IPS-NIHi7 (cell line): Measurements from ENCODE around the gene MAD2L1.
A peak's percentile ranks its signal among the peaks of the same experiment; 100 is the strongest.
"Not testable (repeated sequence)": the region's sequence is repeated elsewhere in the genome, so short reads cannot be mapped to it uniquely, and the experiment has no call there.

Experiments
- DNase-seq: peaks from one replicate; pipeline ENCODE4 v3.0.0; 2012; ENCODE audit warnings: mixed read lengths; ENCODE audit errors: extremely low spot score

Gene MAD2L1

DNA sequence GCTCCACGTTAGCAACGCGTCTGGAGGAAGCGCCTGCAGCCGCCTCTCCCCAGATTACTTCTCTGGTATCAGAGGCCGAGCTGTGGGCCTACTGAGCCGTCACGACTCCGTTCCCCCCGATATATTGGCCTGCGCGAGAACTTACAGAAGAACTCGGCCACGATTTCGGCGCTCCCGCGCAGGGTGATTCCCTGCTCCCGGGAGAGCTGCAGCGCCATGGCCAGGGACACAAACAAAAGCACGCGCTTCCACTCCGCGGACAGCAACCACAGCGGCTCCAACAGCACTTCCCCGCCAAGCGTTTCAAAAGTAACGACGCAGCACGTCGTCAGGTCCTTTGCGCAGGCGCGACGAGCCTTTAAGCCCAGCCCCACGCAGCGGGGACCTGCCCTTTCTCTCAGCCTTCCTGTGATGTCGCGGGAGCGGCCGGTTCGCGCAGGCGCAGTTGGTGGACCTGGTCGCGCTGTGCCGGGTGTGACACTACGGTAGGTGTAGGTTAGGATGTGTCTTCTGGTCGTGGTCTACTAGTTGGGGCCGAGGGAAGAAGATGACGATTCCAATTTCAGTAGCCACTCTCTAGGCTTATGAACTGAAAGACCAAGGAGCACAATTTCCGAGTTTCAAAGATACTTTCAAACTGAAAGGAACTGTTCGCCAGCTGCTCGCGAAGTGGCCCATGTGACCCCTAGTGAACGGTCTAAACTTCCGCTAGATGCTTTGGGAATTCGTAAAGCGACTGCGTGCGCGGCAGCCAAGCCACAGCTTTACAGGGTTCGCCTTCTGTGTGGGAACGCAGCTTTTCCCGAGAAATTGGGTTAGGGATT is at the start of gene MAD2L1:
Gene MAD2L1 (minus strand): TSS at position 332 of the 824 bp plus-strand sequence. CDS start 114 bp downstream, at position 218.
- peak; percentile 96 for DNase-seq

DNA sequence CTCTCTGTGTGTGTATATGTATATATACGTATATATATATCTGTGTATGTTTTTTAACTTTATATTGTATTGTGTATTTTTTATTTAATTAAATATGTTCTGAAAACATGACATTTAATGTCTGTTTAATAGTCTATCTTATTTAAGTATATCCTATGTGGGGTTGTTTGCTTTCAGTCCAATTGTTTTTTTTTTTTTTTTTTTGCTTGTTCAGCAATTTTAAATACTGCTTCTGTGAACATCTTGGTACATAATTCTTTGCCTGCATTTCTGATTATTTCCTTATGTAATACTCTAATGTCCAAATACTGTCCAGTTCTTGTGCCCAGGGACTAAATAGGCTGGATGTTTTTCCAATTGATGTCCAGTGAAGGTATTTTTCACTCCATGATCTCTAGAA is 45.1 kb upstream of the MAD2L1 start:
- no peak for DNase-seq

DNA sequence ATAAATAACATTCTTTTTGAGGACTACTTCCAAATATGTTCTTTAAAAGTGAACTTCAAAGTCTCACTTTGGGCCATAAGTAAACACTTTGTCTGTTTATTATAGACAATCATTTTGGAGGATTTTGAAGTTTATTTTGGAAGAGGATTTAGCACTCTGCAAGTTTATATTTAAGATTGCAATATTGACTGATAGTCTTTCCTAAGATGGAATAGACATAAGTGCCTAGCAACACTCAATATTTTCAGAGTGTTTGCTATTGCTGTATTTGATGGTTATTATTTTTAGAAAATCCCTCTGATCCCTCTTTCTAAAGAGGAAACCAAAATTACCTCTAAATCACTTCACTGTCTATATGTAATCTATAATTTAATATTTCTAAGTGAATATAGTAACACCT is 42.8 kb upstream of the MAD2L1 start:
- no peak for DNase-seq

DNA sequence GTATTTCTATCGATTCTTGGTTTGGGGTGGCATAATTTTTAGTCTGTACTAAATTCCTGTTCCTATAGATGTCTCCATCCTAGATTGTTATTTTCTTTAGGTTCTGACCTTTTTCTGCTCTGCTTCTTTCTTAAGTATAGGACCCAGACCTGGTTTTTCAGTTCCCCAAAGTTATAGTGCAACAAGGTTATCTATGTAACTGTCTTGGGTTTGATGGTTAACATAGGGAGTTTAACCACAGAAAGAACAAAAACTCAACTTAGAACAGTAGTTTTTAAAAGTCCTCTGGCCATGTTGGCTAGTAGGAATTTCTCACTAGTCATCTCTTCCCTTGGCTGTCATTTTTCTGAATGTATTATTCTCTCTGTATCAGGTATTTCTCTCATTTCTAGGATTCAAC is 38.8 kb upstream of the MAD2L1 start:
- DNase-seq: no peak

DNA sequence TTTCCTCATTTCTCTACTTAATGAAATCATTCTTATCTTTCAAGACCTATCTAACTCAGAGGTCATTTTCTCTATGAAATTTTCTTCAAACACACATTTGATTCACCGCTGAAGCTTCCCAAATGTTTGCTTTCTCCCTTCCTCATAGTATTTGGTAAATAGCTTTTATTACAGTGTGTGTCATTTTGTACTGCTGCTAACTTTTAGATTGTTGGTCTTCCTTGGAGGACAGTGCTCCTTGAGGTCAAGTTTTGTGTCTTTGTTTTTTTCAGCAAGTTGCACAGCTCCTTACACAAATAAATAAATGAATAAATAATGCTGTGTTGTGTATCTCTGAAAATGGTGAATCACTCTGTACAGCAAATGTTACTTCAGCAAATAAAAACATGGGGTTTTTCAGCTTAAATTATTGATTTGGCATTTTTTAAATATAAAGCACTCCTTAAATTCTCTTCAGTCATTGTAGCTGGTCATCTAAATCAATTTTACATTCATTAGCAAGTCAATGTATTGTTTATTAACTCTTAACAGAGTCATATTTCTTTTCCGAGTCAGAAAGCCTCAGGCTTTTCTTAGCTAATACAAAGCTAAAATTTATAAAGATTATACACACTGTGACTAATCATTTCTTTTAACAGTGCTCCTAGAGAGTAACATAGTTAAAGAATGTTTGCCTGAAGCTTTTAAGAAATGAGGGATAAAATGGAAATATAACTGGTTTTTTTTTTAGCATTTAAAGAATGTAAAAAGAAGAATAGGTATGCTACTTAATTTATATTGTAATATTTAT is 30.1 kb upstream of the MAD2L1 start:
- DNase-seq: no peak

DNA sequence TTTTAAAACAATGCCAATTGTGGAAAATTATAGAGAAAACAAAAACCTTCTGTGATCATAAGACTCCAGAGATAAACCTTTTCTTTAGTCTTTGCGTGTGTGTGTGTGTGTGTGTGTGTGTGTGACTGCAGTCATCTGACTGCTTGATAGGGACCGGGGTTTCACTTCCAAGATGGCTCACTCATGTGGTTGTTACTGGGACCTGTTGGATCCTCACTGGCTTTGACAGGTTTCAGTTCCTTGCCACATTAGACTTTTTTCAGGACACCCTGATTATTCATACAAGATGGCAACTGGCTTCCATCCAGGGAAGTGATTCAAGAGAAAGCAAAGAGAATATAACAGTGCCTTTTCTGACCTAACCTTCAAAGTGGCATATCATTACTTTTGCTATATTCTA is 21.9 kb upstream of the MAD2L1 start:
- no peak for DNase-seq

DNA sequence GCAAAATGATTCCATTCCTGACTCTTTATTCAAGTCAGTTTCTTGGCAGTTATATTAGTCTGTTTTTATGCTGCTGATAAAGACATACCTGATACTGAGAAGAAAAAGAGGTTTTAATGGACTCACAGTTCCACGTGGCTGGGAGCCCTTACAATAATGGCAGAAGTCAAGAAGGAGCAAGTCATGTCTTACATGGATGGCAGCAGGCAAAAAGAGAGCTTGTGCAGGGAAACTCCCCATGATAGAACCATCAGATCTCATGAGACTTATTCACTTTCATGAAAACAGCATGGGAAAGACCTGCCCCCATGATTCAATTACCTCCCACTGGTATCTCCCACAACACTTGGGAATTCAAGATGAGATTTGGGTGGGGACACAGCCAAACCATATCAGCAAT is 21.4 kb upstream of the MAD2L1 start:
- DNase-seq: not testable (repeated sequence)

DNA sequence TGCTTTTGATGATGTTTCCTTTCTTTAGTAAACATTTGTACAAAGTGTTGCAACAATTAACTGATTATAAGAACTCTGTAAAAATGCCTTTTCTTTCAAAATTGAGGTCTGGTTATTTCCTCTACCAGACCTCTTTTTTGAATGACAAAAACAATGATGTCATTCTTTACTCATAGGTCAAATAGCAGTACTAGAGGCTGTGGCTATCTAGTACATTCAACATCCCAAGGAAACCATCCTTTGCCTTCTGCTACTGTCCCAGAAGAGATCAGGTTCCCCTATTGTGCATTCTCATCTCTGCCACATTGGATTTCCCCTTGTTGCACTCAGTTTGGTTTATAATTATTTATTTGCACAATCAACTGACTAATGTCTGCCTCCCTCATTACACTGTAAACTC is 19.1 kb upstream of the MAD2L1 start:
- DNase-seq: no peak

DNA sequence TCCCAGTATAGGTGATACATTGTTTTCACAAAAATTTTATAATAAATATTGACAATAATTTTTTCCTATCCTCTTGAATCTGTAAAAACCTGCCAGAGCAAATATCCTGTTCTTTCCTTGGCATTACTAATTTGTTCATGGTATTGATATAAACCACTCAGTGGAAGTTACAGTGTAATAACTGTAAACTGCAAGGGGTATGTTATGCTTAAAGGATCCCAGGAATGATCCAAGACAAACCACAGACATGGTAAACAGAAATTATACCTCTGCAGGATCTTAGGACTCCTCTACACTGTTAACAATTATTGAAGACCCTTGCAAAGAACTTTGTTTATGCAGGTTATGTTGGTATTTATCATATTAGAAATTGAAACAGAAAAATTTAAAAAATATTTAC is 17.7 kb upstream of the MAD2L1 start:
- DNase-seq: no peak

DNA sequence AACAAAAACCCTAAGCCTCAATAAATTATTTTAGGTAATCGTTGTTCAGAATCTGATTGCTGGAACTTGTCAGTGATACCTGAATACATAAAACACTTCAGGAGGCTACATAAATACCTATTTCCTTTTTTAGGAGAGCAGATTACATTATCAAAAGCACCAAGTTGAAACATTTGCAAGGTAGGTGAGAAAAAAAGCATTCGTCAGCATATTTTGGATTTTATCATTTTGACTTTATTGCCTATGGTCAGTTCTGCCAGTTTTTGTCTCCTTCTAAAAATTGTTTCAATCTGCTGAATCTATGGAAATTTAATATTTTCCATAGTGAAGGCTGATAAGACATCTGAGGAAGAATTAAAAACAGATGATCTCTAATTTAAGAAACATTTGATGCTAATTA is 16.5 kb upstream of the MAD2L1 start:
- no peak for DNase-seq

DNA sequence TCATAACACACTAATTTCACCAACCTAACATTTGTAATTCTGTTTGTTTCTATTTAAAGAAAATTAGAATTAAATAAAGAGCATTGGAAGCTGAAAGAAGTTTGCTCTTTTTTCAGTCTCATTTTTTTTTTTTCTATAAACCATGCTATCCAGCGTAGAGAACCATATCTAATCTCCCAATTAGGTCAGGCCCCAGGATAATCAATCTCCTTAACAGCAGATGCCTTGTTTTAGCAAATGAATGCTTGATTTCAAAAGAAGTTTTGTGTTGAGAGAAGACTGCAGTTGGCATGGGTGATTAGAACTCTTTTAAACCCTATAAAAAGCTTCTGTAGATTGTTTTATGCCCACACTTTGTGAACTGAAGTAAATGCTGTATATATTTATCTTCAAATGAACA is 15.6 kb upstream of the MAD2L1 start:
- DNase-seq: no peak

DNA sequence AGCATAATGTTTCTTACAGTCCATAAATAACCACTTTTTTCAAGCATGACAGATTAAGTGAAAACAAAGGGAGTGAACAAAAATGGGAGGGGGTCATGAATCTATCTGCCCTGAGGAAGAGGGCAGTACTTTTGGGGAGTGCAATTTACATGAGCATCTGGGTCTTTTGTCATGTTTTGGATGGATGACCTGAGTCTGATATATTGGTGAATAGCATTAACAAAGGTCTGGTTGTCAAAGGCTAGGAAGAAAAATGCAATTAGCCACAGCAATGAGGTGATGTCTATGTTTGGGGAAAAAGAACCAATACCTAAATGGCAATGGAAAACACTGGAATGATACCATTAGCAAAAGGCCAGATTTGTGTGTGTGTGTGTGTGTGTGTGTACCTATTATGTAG is 15.1 kb upstream of the MAD2L1 start:
- no peak for DNase-seq

DNA sequence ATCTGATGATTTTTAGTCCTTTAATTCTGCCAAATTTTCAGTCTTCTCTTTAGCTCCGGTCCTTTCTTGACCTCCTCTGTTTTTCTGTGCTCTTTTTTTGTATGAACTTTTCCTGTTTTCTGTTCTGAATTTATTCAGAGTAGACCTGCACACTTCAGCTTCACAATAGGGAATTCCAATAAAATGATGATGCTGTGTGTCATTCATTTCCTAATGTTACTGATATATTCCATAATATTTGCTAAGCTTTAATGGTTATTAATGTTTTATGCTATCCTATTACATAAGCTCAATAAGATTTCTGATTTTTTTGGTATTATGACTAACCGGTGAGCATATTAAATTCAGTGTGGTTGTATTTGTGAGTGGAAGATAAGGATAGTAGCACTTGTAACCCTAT is 13.9 kb upstream of the MAD2L1 start:
- no peak for DNase-seq

DNA sequence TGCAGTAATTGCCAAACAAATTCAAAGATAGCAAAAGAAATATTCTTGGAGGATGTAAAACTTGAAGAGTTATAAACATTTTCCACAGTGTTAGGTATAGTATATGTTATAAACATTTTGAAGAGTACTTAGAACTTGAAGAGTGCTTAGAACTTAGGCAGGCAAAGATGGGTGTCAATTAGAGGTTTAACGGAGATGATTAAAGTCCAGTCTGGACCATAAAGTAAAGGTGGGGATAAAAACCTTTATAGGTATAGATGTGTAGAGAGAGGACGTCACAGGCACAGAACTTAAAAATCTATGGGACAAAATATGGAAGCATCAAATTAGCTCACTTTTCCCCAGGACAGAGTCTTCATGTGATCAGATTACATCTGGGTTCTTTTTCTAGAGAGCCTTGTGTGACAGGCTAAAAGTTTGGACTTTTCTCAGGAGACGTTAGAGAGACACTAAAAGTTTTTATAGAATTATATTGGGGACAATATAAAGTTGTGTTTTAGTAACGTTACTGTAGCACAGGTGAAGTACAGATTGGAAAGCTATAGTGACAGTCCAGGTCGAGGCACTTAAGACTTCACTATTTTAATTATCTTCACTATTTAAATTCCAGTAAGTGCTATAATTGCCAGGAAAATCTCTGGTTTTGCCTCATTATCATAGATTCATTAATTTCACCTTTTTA is 13.3 kb upstream of the MAD2L1 start:
- no peak for DNase-seq

DNA sequence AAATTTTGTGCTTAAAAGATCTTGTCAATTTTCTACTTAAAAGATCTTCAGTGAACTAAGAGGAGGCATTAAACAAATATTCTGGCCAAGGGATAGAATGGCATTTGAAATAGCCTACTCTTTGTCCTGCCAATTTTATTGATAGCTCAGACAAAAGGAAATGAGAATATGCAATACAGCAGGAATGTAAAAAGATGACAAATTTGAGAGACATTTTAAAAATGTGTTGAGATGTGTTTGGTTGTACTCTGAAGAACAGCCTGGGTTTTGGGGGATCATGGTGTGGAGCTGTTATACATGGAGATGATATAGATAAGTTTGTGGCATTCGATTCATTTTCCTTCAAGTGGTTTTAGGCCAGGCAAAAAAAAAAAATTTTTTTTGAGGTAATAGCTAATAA is 11.6 kb upstream of the MAD2L1 start:
- DNase-seq: no peak

DNA sequence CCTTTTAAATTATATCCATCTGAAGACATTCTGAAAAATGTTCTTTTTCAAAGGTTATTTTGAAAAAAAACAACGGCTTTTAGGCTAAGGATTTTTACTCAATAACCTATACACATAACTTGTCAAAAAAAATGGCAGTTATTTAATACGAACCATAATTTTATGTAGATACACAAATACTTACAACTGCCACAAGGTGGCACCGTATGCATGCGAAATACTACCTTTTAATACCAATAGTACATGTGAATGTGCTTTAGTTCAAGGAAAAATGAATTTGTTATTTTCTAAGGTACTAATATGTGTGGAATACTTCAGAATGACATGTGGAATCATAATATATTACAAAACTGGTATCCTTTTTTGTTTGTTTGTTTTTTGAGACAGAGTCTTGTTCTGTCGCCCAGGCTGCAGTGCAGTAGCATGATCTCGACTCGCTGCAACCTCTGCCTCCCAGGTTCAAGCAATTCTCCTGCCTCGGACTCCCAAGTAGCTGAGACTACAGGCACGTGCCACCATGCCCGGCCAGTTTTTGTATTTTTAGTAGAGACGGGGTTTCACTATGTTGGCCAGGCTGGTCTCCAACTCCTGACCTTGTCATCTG is 4.6 kb upstream of the MAD2L1 start:
- DNase-seq: peak; percentile 17

DNA sequence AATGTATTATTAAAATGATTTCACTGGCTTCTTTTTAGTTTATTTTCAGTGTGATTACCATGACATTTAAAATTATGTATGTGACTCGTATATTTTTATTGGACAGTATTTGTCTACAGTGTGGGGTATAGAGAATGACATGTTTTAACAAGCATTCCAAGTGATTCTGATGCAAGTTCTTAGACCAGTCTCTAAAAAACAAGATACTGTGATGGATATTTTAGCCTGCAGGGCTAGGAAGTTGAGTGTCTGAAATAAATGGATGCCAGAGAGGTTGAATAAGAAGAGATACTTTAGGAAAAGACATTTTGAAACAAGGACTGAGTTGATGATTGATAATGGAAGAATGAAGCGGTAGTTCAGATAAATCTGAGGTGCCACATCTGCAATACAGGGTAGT is 3.5 kb upstream of the MAD2L1 start:
- no peak for DNase-seq

DNA sequence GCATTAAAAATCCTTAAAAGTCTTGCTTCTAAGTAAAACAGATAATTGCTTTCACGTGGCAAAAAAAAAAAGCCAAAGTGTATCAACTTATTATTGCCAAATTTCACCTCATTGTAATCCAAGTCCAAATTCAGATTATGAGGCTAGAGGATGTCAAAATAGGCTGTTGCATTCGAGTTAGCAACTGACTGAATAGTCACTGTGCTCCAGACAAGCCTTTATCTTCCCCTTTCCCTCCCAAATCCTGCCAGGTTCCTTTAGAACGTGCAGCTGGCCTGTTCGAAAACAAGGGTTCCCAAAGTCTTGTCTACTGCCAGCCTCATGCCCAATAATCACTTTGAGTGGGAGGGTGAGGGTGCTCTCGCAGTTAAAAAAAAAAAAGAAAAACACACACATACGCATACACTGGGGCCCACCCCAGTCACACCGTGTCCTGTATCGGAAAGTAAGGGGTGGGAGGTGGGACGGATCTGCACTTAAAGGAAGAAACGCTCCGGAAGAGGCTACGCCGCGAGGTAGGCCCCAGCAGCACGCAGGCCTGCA is 603 bp downstream of the MAD2L1 start:
- DNase-seq: peak; percentile 13

DNA sequence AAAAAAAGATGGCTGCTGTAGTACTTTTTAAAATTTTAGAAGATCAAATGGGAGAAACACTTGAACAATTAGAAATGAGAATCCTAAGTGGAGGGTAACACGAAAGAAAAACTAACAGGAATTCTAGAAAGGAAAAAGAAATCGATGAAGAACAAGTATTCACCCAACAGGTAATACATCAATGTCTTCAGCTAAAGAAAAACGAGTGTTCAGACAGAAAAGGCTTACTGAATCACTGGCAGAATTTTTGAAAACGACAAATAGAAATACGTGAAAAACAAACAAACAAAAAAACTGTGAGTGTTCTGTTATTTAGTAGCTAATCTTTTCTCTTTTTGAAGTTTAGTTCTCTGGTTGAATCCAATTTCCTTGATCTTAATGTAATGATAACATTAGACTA is 1.8 kb downstream of the MAD2L1 start:
- DNase-seq: no peak

DNA sequence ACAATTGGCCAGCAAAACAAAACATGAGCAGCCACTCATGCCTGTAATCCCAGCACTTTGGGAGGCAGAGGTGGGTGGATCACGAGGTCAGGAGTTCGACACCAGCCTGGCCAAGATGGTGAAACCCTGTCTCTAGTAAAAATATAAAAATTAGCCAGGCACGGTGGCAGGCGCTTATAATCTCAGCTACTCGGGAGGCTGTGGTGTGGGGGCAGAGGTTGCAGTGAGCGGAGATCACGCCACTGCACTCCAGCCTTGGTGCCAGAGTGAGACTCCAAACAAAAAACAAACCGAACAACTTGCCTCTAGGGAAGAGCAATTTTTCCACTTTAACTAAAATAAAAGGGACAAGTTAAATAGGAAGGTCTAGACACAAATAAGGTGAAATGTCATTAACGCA is 2.9 kb downstream of the MAD2L1 start:
- DNase-seq: not testable (repeated sequence)

DNA sequence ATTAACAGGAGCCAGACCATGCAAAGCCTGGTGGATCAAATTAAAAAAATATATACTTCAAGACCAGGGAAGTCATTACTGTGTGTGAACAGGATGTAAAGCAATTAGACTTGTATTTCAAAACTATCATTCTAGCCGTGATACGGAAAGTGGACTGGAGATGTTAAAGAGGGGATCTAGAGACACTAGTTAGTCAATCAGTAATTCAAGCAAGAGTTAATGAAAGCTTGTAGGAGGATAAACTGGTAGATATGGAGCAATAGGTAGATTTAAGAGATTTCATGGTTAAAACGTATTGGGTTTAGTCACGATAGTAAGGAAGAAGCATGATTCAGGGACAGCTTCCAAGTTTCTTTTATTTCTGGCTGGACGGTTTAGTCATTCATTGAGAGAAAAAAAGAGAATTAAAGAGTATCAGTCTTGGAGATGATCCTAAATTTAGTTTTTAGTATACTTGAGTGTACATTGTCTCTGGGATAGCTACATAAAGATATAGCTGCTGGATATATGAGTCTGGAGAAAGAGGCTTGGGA is 3.9 kb downstream of the MAD2L1 start:
- DNase-seq: no peak

DNA sequence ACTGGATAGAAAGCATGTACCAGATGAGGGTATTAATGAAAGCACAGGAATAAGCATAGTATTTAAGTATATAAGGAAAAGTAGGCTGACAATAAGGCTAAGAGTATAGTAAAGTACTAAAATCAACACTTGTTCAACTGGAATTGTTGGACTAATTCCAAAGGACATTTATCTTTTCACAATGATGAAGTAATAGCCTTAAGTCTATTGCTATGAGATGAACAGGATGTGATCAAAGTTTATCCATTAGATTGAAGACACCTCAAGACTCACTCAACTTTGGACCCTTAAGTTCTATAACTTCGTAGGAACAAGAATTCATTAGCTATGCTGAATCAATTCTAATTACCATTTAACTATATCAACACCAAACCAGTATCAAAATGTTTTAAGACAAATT is 7.6 kb downstream of the MAD2L1 start:
- no peak for DNase-seq
